ENCODE results near the gene CDC42EP4.

DNA sequence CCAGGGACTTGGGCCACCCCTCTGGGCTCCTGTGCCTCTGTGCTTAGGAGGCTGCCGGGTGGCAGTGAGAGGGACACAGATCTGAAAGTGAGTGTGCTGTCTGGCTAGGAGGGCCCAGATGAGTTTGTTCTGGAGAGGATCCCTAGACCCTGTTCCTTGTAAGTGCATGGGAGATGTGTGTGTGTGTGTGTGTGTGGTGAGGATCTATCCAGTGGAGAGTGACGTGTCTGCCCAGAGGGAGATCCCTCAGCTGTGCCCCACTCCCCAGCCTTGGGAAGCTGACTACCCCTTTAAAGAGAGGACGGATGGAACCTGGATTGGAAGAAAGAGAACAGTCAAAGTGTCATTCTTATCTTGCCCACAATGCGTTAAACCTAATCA, 25.5 kb upstream of the CDC42EP4 start:
- TF ChIP-seq TCF7L2 (IDR thresholded peaks at IDR 0.05; ENCODE audit: borderline replicate concordance, low read depth, low read length) (no peak), ZNF510 (tag by site-specific recombination; IDR thresholded peaks at IDR 0.05; ENCODE audit: insufficient replicate concordance) (no peak), ZIC2 (tag by site-specific recombination; IDR thresholded peaks at IDR 0.05) (no peak), ZFP37 (tag by site-specific recombination; IDR thresholded peaks at IDR 0.05) (no peak), ZNF274 (IDR thresholded peaks at IDR 0.05; ENCODE audit: low read length) (no peak), ZNF274 (tag by site-specific recombination; IDR thresholded peaks at IDR 0.05; ENCODE audit: borderline replicate concordance) (no peak)
- TF ChIP-seq, protein P1, sequence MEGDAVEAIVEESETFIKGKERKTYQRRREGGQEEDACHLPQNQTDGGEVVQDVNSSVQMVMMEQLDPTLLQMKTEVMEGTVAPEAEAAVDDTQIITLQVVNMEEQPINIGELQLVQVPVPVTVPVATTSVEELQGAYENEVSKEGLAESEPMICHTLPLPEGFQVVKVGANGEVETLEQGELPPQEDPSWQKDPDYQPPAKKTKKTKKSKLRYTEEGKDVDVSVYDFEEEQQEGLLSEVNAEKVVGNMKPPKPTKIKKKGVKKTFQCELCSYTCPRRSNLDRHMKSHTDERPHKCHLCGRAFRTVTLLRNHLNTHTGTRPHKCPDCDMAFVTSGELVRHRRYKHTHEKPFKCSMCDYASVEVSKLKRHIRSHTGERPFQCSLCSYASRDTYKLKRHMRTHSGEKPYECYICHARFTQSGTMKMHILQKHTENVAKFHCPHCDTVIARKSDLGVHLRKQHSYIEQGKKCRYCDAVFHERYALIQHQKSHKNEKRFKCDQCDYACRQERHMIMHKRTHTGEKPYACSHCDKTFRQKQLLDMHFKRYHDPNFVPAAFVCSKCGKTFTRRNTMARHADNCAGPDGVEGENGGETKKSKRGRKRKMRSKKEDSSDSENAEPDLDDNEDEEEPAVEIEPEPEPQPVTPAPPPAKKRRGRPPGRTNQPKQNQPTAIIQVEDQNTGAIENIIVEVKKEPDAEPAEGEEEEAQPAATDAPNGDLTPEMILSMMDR (tag by site-specific recombination; IDR thresholded peaks at IDR 0.05) = no peak
- TF ChIP-seq, protein P2, sequence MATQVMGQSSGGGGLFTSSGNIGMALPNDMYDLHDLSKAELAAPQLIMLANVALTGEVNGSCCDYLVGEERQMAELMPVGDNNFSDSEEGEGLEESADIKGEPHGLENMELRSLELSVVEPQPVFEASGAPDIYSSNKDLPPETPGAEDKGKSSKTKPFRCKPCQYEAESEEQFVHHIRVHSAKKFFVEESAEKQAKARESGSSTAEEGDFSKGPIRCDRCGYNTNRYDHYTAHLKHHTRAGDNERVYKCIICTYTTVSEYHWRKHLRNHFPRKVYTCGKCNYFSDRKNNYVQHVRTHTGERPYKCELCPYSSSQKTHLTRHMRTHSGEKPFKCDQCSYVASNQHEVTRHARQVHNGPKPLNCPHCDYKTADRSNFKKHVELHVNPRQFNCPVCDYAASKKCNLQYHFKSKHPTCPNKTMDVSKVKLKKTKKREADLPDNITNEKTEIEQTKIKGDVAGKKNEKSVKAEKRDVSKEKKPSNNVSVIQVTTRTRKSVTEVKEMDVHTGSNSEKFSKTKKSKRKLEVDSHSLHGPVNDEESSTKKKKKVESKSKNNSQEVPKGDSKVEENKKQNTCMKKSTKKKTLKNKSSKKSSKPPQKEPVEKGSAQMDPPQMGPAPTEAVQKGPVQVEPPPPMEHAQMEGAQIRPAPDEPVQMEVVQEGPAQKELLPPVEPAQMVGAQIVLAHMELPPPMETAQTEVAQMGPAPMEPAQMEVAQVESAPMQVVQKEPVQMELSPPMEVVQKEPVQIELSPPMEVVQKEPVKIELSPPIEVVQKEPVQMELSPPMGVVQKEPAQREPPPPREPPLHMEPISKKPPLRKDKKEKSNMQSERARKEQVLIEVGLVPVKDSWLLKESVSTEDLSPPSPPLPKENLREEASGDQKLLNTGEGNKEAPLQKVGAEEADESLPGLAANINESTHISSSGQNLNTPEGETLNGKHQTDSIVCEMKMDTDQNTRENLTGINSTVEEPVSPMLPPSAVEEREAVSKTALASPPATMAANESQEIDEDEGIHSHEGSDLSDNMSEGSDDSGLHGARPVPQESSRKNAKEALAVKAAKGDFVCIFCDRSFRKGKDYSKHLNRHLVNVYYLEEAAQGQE (tag by site-specific recombination; IDR thresholded peaks at IDR 0.05) = no peak
- TF ChIP-seq, protein P3, sequence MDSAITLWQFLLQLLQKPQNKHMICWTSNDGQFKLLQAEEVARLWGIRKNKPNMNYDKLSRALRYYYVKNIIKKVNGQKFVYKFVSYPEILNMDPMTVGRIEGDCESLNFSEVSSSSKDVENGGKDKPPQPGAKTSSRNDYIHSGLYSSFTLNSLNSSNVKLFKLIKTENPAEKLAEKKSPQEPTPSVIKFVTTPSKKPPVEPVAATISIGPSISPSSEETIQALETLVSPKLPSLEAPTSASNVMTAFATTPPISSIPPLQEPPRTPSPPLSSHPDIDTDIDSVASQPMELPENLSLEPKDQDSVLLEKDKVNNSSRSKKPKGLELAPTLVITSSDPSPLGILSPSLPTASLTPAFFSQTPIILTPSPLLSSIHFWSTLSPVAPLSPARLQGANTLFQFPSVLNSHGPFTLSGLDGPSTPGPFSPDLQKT (IDR thresholded peaks at IDR 0.05; ENCODE audit: borderline replicate concordance, low read depth, low read length) = no peak

All from HEK293 (cell line).